ENCODE results near the gene ADGRB3. TPM values are rescaled to one million over a fixed set of nuclear protein-coding genes. Genes with fewer than 3 reads are reported as not detected.
A peak's percentile ranks its signal among the peaks of the same experiment; 100 is the strongest.
"Not testable (repeated sequence)": the region's sequence is repeated elsewhere in the genome, so short reads cannot be mapped to it uniquely, and the experiment has no call there.

The ADGRB3 gene
- total and polyA plus RNA-seq, 7 donors = 0.60 to 11.5 (median 9.7) TPM; not detected in 1

- no peaks in the 10 kb centered on the region for H3K27me3 ChIP-seq
- WGBS, 2 donors = 12 to 33% methylated on average over 2 of the region's 2 CpGs
- no peak overlapping the region for H3K27ac ChIP-seq
- TF ChIP-seq POLR2A (IDR thresholded peaks at IDR 0.05) (no peak), CTCF (IDR thresholded peaks at IDR 0.05) (peak in 1 of 4 experiments; percentile 12), EP300 (IDR thresholded peaks at IDR 0.05) (no peak)
- no peaks in the 10 kb centered on the region for H3K4me1 ChIP-seq
- intact Hi-C loops (cut with DNase I) = loop anchor here (10.0 kb wide), 1 partner anchor 78 kb away; no protein-coding TSS in a partner anchor
- no peak overlapping the region for H3K4me3 ChIP-seq
- no peaks in the 10 kb centered on the region for H3K9me3 ChIP-seq
- no peak for DNase-seq
- no peaks in the 10 kb centered on the region for H3K36me3 ChIP-seq
Measured at GRCh38 chr6:68876792-68877493, 241.9 kb downstream of the ADGRB3 start.

DNA sequence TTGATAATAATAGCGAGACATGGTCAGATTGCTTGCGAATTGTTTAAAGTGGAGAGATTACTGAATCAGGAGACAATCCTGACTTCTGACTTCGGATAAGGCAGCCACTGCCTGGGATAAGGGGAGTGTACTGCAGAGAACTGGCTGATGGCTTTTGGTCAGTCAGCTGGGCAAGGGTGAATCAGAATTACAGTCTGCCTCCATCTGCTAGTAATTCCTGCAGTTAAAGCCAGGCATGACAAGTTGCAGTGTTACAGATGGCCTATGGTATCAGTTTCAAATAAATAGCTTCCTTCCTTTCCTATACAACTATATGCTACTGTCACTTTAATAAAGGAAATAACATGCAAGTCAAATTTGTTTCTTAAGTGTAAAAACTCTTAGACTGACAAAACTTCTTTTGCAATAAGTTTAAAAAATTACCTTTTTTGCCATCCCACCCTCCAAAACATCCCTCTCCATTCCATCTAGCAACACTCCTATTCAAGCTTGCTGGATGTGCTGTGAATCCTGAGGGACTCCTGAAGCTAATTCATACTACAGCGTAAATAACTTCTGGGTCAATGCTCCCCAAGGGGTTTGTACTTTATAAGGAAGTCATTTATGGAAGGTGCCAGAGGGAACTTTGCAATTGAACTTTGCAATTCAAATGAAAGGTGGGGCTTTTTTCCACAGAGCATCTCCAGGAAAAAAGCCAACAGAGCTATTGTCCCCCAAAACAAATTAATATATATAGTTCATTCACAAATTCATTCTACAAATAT, 245.2 kb downstream of the ADGRB3 start:
- Histone ChIP-seq H3K36me3 (no peaks in the 10 kb centered on the region), H3K4me3 (no peak overlapping the region), H3K27me3 (no peaks in the 10 kb centered on the region), H3K9me3 (no peaks in the 10 kb centered on the region), H3K27ac (no peak overlapping the region), H3K4me1 (no peaks in the 10 kb centered on the region)
- TF ChIP-seq EP300 (IDR thresholded peaks at IDR 0.05) (no peak), POLR2AphosphoS5 (IDR thresholded peaks at IDR 0.05) (no peak), POLR2A (IDR thresholded peaks at IDR 0.05) (no peak), CTCF (IDR thresholded peaks at IDR 0.05) (no peak)
- no peak for DNase-seq
- intact Hi-C loops (cut with DNase I) = no loop called here
- 81 to 84% methylated on average over 4 of the region's 4 CpGs for WGBS, 2 donors

GRCh38 chr6:68883325-68883724, 248.2 kb downstream of the ADGRB3 start:
- WGBS, 2 donors = 42 to 75% methylated on average over 9 of the region's 9 CpGs
- H3K27ac ChIP-seq; intact Hi-C loops (cut with DNase I); H3K4me1 ChIP-seq; H3K9me3 ChIP-seq; H3K27me3 ChIP-seq; DNase-seq; H3K36me3 ChIP-seq; H3K4me3 ChIP-seq: not testable (repeated sequence)

DNA sequence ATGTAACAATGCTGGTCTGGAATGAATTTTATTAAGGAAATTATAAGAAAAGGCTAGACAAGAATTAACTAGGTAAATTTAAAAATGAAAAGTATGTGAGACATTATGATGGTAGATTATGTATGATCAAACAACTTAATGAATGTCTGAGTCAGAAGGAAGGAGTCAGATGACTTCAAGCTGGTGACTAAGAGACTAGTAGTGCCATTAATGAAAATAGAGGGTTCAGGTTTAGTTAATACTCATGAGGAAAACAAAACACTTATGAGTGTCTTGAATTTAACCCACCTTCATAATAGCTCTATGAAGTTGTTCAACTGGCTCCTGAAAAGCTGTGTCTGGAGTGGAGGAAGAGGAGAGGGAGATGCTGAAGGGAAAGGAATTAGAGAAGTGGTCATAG, 256.3 kb downstream of the ADGRB3 start:
- DNase-seq = no peak
- H3K4me3 ChIP-seq = no peak overlapping the region
- TF ChIP-seq EP300 (IDR thresholded peaks at IDR 0.05) = no peak
- TF ChIP-seq POLR2AphosphoS5 (IDR thresholded peaks at IDR 0.05) = no peak
- no peak for TF ChIP-seq CTCF (IDR thresholded peaks at IDR 0.05)
- no peak for TF ChIP-seq POLR2A (IDR thresholded peaks at IDR 0.05)
- no peaks in the 10 kb centered on the region for H3K27me3 ChIP-seq
- H3K36me3 ChIP-seq = no peaks in the 10 kb centered on the region
- intact Hi-C loops (cut with DNase I) = no loop called here
- no peaks in the 10 kb centered on the region for H3K9me3 ChIP-seq
- H3K27ac ChIP-seq = no peak overlapping the region
- no peaks in the 10 kb centered on the region for H3K4me1 ChIP-seq

DNA sequence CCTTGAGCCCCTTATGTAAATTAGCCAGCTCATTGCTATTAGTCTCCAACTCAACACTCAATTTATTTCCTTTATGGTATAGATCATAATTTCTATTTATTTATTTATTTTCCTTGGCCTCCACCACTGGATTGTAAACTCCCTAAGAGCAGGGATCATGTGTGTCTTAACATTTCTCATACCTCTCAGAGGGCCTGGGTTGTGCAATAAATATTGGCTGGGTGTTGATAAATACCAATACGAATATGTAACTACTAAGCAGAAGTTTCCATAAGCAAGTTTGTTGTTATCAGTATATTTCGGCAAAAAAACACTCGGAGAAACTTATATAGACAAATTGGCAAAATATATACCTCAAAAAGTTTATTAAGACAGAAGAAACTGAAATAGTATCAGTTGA, 257.4 kb downstream of the ADGRB3 start:
- WGBS, 2 donors = 81 to 86% methylated on average over 3 of the region's 3 CpGs
- no peak overlapping the region for H3K27ac ChIP-seq
- H3K4me1 ChIP-seq = no peaks in the 10 kb centered on the region
- H3K4me3 ChIP-seq = no peak overlapping the region
- TF ChIP-seq EP300 (IDR thresholded peaks at IDR 0.05) (no peak), POLR2A (IDR thresholded peaks at IDR 0.05) (no peak), POLR2AphosphoS5 (IDR thresholded peaks at IDR 0.05) (no peak), CTCF (IDR thresholded peaks at IDR 0.05) (no peak)
- no peaks in the 10 kb centered on the region for H3K36me3 ChIP-seq
- no peaks in the 10 kb centered on the region for H3K9me3 ChIP-seq
- no peak for DNase-seq
- intact Hi-C loops (cut with DNase I) = no loop called here
- H3K27me3 ChIP-seq = no peaks in the 10 kb centered on the region

Data from sigmoid colon (tissue), 7 donors.